HG03103 (cell line): ENCODE results near the gene FGFR3.
"Not testable (repeated sequence)": the region's sequence is repeated elsewhere in the genome, so short reads cannot be mapped to it uniquely, and the experiment has no call there.

ENCODE experiments used
- ATAC-seq: cut with Tn5 transposase; IDR thresholded peaks from one replicate; pipeline ENCODE4 v1.9.1; 2021; ENCODE audit warnings: low read depth; ENCODE audit not compliant: unreplicated experiment

Gene FGFR3

DNA sequence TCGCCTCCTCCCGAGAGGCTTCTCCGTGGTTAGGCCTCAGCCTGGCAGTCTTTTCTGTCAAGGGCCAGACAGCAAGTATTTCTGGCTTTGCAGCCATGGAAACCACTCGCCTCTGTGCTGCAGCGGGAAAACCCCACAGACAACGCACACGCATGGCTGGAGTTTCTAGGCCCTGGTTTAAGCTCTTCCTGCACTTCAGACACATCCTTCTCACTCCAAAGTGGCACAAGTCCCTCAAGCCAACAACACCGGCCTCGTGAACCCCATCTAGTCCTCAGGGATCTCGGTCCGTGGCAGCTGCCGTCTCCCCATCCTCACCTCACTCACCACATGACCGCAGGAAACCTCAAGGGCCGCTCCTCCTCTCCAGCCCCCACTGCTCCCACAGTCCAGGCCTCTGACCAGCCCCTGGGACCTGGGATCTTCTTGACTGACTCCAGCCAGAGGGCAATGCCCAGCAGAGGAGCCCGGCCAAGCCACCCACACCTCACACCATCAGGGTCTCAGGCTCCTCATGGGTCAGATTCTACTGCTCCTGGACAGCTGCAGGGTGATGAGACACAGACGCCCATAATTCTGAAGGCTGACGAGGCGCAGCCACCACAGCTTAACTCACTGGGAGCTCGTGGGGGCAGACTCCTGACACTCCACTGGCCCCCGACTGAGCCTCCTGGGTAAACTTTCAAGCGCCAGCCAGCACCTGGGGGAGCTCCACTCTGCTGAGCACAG, 41.1 kb downstream of the FGFR3 start:
- no peak for ATAC-seq

DNA sequence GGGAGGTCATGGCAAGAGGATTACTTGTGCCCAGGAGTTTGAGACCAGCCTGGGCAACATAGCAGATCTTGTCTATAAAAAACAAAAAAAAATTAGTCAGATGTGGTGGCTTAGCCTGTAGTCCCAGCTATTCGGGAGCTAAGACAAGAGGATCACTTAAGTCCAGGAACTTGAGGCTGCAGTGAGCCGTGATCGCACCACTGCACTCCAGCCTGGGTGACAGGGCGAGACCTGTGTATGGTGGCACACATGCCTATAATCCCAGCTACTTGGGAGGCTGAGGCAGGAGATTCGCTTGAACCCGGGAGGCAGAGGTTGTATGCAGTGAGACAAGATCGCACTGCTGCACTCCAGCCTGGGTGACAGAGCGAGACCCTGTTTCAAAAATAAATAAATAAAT, 42.7 kb downstream of the FGFR3 start:
- not testable (repeated sequence) for ATAC-seq

DNA sequence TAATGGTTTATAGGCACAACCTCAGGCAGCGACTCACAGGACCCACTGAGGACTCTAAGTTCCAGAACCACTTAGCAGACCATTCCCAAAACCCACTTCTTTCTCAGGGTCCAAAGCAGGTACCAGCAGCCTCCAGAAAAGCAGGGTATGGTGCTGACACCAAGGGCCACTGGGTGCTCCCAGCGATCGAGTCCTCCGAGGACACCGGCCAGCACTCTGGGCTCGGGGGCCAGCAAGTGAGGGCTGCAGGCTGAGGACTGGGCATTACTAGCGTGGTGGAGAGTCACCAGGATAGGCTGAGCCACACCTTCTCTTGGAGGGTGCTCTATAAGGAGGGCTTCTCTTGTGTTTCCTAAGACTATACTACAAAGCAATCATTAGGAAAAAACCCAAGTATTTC, 43.6 kb downstream of the FGFR3 start:
- ATAC-seq = no peak

- no peak for ATAC-seq
Measured at GRCh38 chr4:1837069-1837468, 44.0 kb downstream of the FGFR3 start.

GRCh38 chr4:1839282-1839681, 46.2 kb downstream of the FGFR3 start:
- no peak for ATAC-seq

- ATAC-seq = no peak
Measured at GRCh38 chr4:1841201-1841886, 48.3 kb downstream of the FGFR3 start.

DNA sequence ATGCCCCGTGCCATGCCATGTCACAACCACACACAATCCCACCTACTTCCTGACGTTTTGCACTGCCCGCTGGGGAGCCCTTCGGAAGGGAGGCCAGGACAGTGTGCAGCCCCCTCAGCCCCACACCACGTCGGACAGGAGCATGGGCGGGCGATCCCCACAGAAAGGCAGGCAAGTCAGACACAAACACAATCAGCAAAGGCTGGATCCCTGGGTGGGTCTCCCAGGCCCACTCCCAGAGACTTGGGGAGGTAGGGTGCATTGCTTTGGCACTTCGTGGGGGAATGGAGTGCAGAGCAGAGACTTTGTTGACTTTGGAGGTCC, 48.8 kb downstream of the FGFR3 start:
- ATAC-seq = no peak

DNA sequence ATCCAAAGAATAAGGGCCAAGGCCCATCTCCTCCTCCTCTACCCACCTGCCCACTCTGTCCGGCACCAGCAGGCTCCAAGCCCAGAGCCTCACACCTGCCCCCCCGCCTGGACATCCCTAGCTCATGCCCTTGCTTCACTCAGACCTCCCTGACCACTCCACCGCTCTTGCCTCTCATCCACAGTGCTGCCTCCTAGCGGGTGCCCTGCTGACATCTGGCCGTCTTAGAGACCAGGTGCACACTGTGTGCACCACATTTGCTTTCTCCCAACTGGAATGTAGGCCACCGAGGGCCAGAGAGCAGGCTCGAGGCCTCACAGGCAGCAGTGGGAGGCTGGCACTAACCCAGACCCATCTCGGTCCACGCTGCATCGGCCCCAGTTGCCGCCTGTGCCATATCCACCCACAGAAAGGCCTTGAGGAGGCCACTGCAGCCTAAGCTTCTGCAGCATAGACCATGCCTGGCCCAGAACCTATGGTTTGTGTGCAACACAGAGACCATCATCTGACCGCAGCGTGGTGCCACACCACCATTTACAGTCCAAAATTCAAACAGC, 49.3 kb downstream of the FGFR3 start:
- ATAC-seq = no peak

DNA sequence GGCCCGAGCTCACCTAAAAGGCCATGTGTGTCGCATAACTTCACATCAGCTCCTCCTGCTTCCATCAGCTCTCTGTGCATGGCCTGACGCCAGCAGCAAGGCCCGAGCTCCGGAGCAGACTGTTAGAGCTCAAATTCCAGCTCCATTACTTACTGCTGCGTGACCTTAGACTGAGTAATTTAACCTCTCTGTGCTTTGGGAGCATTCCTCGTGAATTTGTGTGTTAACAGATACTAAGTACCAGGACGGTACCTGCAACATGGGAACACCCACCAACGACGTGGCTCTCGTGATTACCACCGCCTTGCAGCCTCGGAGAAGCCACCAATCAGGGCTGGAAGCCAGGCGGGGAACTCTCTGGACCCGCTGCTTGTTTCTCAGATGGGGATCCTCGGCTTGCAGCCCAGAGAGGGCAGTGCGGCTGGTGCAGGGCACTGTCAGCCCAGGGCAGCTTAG, 49.9 kb downstream of the FGFR3 start:
- no peak for ATAC-seq

- no peak for ATAC-seq
Measured at GRCh38 chr4:1843852-1844251, 50.8 kb downstream of the FGFR3 start.

GRCh38 chr4:1844618-1845017, 51.5 kb downstream of the FGFR3 start:
- ATAC-seq = not testable (repeated sequence)

DNA sequence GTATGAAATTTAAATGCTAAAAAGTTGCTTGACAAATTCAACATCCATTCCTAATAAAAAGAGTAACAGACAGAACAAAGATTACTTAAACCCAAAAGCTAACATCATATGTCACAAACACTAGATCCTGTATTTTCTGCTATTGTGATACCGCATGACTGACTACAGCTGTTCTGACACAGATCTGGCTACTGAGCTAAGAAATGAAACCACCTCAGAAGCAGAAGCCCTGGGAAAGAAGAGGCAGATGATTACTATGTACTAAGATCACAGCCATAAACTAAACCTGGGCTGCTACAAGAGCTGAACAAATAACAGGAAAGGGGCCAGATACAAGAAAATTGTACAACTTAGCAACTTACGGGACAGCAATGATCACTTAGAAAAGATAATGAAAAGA, 53.5 kb downstream of the FGFR3 start:
- no peak for ATAC-seq

DNA sequence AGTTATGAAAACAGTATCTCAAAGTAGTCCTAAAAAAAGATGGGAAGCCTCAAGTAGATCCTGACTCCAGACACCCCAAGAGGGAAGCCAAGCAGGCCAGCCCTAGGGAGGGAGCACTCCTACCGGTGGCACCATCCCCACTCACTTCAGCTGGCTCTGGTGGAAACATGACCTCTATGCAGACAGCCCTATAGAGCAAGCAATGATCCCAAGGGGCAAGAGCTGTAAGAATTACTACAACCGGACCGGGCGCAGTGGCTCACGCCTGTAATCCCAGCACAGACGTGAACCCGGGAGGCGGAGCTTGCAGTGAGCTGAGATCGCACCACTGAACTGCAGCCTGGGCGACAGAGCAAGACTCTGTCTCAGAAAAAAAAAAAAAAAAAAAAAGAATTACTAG, 57.2 kb downstream of the FGFR3 start:
- no peak for ATAC-seq

GRCh38 chr4:1851160-1851559, 58.1 kb downstream of the FGFR3 start:
- no peak for ATAC-seq

- ATAC-seq = no peak
Measured at GRCh38 chr4:1851575-1852410, 58.7 kb downstream of the FGFR3 start.

- ATAC-seq = no peak
Measured at GRCh38 chr4:1852904-1853623, 60.0 kb downstream of the FGFR3 start.

DNA sequence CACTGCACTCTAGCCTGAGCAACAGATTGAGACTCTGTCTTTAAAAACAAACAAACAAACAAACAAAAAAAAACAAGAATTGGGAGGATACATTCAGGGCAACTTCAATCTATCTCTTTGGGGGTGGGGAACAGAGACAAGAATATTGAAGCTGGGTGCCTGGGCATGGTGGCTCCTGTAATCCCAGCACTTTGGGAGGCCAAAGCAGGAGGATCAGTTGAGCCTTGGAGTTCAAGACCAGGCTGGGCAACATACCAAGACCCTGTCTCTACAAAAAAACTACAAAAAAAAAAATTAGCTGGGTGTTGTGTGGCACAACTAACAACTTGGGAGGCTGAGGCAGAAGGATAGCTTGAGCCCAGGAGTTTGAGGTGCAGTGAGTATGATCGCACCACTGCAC, 61.7 kb downstream of the FGFR3 start:
- no peak for ATAC-seq

- peak; percentile 11 for ATAC-seq
Measured at GRCh38 chr4:1855333-1856070, 62.4 kb downstream of the FGFR3 start.

- peak; percentile 78 for ATAC-seq
Measured at GRCh38 chr4:1856071-1856942, 63.2 kb downstream of the FGFR3 start, which contains the start of gene LETM1. TSS of gene LETM1 (minus strand) at chr4:1856156. CDS start at chr4:1855950, 206 bp downstream.
